Measurements from ENCODE around the gene DYNLL1.

The DYNLL1 gene

DNA sequence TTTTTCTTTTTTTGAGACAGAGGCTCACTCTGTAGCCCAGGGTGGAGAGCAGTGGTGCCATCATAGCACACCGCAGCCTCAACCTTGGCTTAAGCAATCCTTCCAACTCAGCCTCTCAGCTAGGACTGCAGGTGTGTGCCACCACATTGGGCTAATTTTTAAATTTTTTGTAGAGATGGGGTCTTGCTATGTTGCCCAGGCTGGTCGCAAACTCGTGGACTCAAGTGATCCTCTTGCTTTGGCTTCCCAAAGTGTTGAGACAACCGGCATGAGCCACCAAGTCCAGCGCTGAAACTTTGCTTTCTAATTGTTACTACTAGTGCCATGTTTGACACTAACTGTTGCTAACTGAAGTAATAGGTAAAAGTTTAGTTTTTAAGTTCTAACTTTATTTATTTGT is 46.3 kb downstream of the DYNLL1 start:
- H3K27ac Mint-ChIP-seq = no peak overlapping the region
- no peaks in the 10 kb centered on the region for H3K27me3 Mint-ChIP-seq
- ATAC-seq (no peak), DNase-seq (no peak)
- no peak overlapping the region for H3K4me3 Mint-ChIP-seq
- H3K36me3 Mint-ChIP-seq (ENCODE audit: low read depth) = peaks cover 39% of the 10 kb centered on the region
- peaks cover 48% of the 10 kb centered on the region for H3K4me1 Mint-ChIP-seq
- H3K9me3 Mint-ChIP-seq = no peaks in the 10 kb centered on the region

DNA sequence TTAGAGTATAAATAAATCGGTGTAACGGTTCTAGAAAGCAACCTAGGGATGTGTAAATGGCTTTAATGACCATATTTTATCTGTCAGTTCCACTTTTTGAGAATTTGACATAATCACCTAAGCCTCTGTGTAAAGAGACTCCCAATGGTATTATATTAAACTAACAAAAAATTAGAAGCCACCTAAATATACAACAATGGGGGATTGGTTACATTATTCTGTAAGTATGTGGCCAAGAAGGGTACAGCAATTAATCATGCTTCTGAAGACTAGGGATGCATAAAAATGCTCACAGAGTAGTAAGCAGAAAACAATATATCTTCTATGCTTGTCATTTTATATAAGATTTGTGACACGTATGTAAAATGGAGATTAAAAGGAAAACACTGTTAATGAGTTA is 48.8 kb downstream of the DYNLL1 start:
- H3K27ac Mint-ChIP-seq = no peak overlapping the region

DNA sequence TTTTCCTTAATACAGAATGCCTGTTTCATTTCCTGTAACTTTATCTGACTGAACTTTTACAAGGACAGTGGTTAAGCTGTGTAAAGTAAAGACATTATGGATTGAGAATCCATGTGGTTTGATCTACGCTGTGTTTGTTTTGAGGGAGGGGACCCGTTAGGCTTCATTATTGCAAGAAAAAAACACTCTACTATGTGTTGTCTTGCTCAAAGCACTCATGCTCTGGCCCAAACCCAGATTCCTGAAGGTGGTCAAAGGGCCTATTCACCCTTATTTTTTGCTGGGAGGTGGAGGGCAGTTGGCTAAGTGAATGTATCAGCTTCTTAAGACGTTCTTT is 50.1 kb downstream of the DYNLL1 start:
- ATAC-seq (no peak), DNase-seq (no peak)
- H3K4me3 Mint-ChIP-seq = no peak overlapping the region
- H3K36me3 Mint-ChIP-seq (ENCODE audit: low read depth) = peaks cover 18% of the 10 kb centered on the region
- H3K9me3 Mint-ChIP-seq = no peaks in the 10 kb centered on the region
- H3K4me1 Mint-ChIP-seq = peaks cover 12% of the 10 kb centered on the region
- H3K27ac Mint-ChIP-seq = no peak overlapping the region
- H3K27me3 Mint-ChIP-seq = no peaks in the 10 kb centered on the region

More for the DNA sequence above, 48.8 kb downstream of the DYNLL1 start:
- ATAC-seq = no peak
- Mint-ChIP-seq H3K9me3 (no peaks in the 10 kb centered on the region), H3K36me3 (ENCODE audit: low read depth) (peaks cover 24% of the 10 kb centered on the region), H3K27me3 (no peaks in the 10 kb centered on the region), H3K4me1 (peaks cover 23% of the 10 kb centered on the region), H3K4me3 (no peak overlapping the region)
- DNase-seq = no peak
